ENCODE results near the gene MPPE1.

DNA sequence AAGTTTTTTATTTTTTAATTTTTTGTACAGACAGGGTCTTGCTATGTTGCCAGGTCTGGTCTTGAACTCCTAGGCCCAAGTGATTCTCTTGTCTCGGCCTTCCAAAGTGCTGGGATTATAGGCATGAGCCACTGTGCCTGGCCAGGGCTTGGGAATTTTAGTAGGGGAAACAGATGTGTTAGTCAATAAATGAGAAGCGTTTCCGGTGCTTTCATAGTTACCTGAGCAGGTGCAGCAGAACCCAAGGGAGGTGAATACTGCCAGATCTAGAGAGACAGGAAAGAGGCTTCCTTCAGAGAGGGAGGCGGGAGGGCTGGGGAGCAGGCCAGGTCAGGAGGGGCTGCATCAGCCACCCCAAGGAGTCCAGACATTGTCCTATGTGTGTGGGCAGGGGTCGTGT is 42.7 kb upstream of the MPPE1 start:
- TF ChIP-seq, protein P1, sequence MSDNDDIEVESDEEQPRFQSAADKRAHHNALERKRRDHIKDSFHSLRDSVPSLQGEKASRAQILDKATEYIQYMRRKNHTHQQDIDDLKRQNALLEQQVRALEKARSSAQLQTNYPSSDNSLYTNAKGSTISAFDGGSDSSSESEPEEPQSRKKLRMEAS (CRISPR knock-in tag; IDR thresholded peaks at IDR 0.05) = no peak
- no peak for TF ChIP-seq ZNF79 (CRISPR knock-in tag; IDR thresholded peaks at IDR 0.05; ENCODE audit: low read depth)
